ENCODE measurements around the gene ACOD1.
"Not testable (repeated sequence)": the region's sequence is repeated elsewhere in the genome, so short reads cannot be mapped to it uniquely, and the experiment has no call there.

Gene ACOD1

GRCh38 chr13:76954538-76954937 lies 6.2 kb downstream of the ACOD1 start:
- no peak for DNase-seq

GRCh38 chr13:76955193-76955592 lies 6.9 kb downstream of the ACOD1 start:
- DNase-seq, result no peak

DNA sequence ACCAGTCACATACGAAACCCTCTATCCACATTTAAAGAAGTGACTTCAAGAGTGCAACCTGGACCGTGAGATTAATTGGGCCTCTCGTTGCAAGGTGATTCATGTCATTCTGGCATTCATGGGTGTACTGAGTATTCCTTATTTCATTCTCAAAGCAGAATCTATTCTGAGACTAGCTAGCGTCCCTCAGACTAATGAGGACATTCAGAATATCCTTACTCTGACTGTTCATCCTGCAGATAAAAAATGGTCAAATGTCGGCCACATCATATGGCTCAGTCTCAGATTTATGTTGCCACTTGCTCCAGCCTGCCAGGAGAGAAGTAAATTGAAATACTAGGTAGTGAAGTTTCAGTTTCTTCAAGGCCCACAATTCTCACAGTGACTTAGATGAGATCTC lies 7.3 kb downstream of the ACOD1 start:
- no peak for DNase-seq

GRCh38 chr13:76958841-76959432 lies 10.6 kb downstream of the ACOD1 start:
- no peak for DNase-seq

DNA sequence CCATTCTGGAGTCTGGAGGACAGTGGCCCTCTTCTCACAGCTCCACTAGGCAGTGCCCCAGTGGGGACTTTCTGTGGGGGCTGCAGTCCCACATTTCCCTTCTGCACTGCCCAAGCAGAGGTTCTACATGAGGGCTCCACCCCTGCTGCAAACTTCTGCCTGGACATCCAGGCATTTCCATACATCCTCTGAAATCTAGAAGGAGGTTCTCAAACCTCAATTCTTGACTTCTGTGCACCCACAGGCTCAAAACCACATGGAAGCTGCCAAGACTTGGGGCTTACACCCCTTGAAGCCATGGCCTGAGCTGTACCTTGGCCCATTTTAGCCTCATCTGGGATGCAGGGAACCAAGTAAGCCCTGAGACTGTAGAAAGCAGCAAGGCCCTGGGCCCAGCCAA lies 11.4 kb downstream of the ACOD1 start:
- not testable (repeated sequence) for DNase-seq

DNA sequence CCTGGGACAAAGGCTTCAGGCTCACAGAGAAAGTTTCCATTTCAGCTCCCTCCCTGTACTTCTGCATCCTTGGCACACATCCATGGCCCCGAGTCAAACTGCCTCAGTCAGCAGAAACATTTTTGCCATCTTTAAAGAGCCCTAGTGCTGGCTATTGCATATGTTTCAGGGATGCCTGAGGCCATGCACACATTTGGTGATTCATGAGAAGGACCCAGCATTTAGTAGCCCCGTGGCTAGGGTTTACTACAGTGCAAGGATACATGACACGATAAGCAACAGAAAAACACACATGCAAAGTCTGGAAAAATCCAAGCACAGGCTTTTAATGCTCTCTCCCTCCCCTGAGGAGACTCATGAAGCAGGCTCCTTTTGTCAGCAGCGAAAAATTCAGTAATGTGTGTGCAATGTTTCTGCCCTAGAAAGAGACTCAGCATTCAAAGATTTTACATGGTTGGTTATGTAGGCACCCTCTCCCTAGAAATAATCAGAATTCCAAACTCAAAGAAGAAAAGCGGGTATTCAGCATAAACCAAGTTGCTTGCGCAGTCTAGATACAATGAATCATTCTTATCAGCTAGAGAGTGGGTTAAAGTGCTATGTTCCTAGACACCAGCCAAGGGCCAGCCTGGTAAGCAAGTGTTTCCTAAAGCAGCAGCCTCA lies 17.6 kb downstream of the ACOD1 start:
- no peak for DNase-seq

DNA sequence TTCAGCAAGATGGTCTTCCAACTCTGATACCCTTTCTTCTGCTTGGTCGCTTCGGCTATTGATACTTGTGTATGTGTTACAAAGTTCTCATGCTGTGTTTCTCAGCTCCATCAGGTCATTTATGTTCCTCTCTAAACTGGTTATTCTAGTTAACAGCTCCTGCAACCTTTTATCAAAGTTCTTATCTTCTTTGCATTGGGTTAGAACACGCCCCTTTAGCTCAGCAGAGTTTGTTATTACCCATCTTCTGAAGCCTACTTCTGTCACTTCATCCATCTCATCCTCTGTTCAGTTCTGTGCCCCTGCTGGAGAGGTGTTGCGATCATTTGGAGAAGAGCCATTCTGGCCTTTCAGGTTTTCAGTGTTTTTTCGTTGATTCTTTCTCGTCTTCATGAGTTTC lies 18.7 kb downstream of the ACOD1 start:
- DNase-seq, result no peak

- DNase-seq, result no peak
These were observed 19.7 kb downstream of the ACOD1 start for GRCh38 chr13:76968041-76968440.

DNA sequence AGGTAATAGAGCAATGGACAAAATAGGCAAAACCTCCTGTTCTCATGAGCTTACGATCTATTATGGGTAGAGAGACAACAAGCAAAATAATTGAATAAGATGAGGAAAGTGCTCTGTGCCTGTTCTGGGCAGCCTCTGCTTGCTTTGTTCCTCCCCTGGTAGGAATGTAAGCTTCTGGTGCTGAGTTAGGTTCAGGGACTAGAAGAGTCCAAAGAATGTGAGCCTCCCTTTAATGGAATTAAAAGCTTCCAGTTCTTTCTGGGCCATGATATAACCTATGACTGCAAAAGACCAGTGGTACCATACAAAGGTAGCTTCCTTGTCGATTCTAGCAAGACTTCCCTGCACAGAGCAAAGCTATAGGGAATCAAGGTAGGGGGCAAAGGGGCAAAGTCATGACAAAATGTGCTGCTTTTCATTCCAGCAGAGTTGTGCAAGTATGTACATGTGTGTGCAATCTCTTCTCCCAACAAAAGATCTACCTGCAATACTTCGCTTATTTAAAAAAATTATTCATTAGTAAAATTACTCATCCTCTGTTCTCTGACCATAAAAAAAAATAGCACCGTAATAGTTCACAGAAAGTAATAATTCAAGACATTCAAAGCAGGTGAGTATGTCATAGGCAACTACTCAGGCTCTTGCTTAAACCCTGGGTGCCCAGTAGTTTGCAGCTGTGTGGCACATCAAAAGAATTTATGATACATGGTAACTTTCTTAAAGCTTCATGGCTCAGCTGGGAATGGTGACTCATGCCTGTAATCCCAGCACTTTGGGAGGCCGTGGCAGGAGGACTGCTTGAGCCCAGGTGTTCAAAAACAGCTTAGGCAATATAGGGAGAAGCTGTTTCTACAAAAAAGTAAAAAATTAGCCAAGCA lies 21.4 kb downstream of the ACOD1 start:
- DNase-seq, result no peak

GRCh38 chr13:76971215-76971614 lies 22.9 kb downstream of the ACOD1 start:
- no peak for DNase-seq

DNA sequence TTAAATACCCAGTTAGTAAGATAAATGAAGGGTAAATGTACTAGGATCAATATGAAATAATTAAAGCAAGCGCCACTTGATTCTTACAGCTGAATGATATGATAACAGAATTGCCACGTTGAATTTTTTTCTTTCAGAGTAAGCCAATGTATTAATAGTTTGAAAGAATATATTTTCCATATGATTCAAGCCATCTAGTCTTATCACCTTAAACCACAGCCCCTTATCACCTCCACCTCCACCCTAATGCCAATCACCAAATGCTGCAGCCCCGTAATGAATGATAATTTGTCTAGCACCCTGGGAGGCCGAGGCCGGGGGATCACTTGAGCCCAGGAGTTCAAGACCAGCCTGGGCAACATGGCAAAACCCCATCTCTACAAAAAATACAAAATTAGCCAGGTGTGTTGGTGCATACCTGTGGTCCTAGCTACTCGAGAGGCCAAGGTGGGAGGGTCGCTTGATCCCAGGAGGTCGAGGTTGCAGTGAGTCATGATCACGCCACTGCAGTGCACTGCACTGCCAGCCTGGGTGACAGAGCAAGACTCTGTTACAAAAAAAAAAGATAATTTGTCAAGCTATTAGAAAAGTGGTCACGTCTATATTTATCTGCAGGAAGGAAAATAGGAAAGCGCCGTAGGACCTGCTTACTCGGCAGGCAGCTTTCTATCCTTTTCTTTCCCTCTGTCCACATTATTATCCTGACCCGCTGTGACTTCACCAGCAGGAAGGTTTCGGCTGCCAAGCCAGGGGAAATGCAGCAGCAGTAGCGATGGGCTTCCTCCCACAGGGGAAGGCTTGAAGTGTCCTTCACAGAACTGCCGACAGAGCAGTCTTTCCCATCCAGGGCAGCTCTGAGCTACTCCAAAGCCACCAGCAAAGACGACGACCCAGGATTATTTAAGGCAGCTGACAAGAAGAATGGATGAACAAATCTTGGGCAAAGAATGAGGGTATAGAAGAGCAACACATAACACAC lies 23.8 kb downstream of the ACOD1 start:
- no peak for DNase-seq

GRCh38 chr13:76973920-76974617 lies 25.8 kb downstream of the ACOD1 start:
- no peak for DNase-seq

DNA sequence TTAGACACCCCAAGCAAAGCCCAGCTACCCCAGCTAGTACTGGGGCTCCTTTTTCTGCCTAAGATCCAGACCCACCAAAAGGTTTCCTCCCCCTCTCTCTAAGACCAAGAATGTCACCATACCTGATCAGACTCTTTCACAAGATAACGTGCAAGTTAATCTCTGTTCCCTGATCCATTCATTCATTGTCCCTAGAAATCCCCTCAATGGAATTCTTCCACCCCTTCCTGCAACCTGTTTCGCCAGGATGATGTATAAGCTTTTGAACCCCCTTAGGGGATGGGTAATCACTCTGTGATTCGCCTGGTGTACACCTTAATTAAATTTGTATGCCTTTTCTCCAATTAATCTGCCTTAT lies 26.3 kb downstream of the ACOD1 start:
- no peak for DNase-seq

- DNase-seq, result no peak
These were observed 27.6 kb downstream of the ACOD1 start for GRCh38 chr13:76975863-76976262.

GRCh38 chr13:76976490-76976889 lies 28.2 kb downstream of the ACOD1 start:
- peak; percentile 11 for DNase-seq

DNA sequence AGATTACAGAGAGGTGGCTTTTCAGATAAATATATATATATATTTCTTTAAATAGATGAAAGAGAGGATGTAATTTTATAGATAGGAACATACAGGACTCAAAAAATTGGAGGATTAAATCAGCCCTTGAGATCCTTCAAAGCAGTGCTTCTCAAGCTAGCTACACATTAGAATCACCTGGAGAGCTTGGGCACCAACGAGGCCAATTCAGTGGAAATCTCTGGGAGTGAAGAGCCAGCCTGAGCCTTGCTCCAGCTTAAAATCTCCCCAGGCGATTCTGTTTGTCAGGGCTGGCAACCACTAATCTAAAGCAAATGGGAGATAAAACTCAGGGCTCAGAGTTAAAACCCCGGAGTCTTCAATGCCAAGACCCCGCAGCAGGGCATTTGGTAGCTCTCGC lies 28.6 kb downstream of the ACOD1 start:
- no peak for DNase-seq

GRCh38 chr13:76980075-76980718 lies 31.9 kb downstream of the ACOD1 start:
- DNase-seq, result peak; percentile 89

DNA sequence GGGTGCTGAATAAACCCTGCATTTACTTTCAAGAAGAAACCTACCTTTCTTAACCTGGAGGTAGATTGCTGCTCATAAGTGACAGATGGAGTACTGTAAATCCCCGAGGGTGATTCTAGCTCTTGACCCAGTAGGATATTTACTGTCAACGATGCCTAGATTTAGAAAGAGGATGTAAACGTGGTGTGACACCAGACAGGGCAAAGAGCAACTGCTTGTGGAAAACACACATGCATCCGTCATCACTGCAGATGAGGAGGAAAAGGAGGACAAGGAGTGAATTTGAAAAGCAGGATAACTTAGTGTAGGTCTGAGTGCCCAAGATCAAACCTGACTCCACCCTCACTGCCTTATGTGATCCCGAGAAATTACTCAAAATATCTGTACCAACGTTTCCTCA lies 33.8 kb downstream of the ACOD1 start:
- DNase-seq, result no peak

- no peak for DNase-seq
These were observed 35.4 kb downstream of the ACOD1 start for GRCh38 chr13:76983676-76984075.

DNA sequence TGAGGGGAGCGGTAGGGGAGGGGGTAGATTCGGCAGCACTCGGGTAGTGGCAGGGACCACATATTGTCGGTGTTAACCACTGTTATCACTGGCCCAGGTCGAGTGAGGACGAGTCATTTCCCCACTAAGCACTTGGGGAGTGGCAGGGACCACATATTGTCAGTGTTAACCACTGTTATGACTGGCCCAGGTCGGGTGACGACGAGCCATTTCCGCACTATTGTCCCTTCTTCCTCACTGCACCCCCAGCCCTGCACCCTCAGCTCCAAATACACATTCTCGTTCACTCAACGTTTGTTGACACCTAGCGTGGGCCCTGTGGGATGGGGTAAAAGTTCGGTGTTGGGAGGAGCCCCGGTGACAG lies 43.1 kb downstream of the ACOD1 start:
- DNase-seq, result peak; percentile 77

- peak; percentile 96 for DNase-seq
These were observed 43.7 kb downstream of the ACOD1 start, which contains the start of gene CLN5 for GRCh38 chr13:76991796-76992547. CLN5 (plus strand) TSS chr13:76992081; CDS start chr13:76992099, 18 bp downstream.
